Adipocyte (in vitro differentiated cells): ENCODE data around the gene ABHD17C.

Experiments
- DNase-seq: peaks from one replicate; pipeline ENCODE4 v3.0.0-alpha.2; 2015; ENCODE audit warnings: low read depth
- H3K27me3 ChIP-seq: replicated peaks from 2 replicates; pipeline ENCODE4 v1.7.0; 2013; ENCODE audit warnings: mild to moderate bottlenecking, low read length, moderate library complexity; ENCODE audit not compliant: control insufficient read depth, insufficient read depth
- H3K36me3 ChIP-seq: 2 replicates; pipeline ENCODE4 v1.7.0; 2013; ENCODE audit warnings: low read length, mild to moderate bottlenecking, moderate library complexity; ENCODE audit not compliant: control insufficient read depth, insufficient read depth, severe bottlenecking
- H3K4me1 ChIP-seq: 2 replicates; pipeline ENCODE4 v1.7.0; 2013; ENCODE audit warnings: mild to moderate bottlenecking, low read length, moderate library complexity; ENCODE audit not compliant: control insufficient read depth, insufficient read depth
- H3K4me3 ChIP-seq: 2 replicates; pipeline ENCODE4 v1.7.0; 2013; ENCODE audit warnings: mild to moderate bottlenecking, low read length, moderate library complexity
- H3K9ac ChIP-seq: 2 replicates; pipeline ENCODE4 v1.7.0; 2013; ENCODE audit warnings: mild to moderate bottlenecking, low read length, moderate library complexity
- H3K9me3 ChIP-seq: 2 replicates; pipeline ENCODE4 v1.7.0; 2013; ENCODE audit warnings: mild to moderate bottlenecking, low read length, moderate library complexity; ENCODE audit not compliant: control insufficient read depth

ABHD17C gene

GRCh38 chr15:80777826-80778620 lies 82.9 kb downstream of the ABHD17C start:
- DNase-seq = peak; percentile 23
- Histone ChIP-seq H3K4me1 (peaks cover 45% of the 10 kb centered on the region), H3K4me3 (peak overlapping the region; percentile 89), H3K27me3 (no peaks in the 10 kb centered on the region), H3K9me3 (no peaks in the 10 kb centered on the region), H3K36me3 (peaks cover 11% of the 10 kb centered on the region), H3K9ac (peak overlapping the region; percentile 85)

- no peak for DNase-seq
- no peaks in the 10 kb centered on the region for H3K9me3 ChIP-seq
- H3K27me3 ChIP-seq = no peaks in the 10 kb centered on the region
- H3K36me3 ChIP-seq = peaks cover 17% of the 10 kb centered on the region
- H3K4me3 ChIP-seq = peak overlapping the region; percentile 89
- peaks cover 40% of the 10 kb centered on the region for H3K4me1 ChIP-seq
- H3K9ac ChIP-seq = peak overlapping the region; percentile 85
These were observed 83.5 kb downstream of the ABHD17C start for GRCh38 chr15:80778621-80778963.

GRCh38 chr15:80778964-80779657 lies 84.0 kb downstream of the ABHD17C start, which contains the start of gene CEMIP:
Gene CEMIP, plus strand, starts transcription at chr15:80779370. Its CDS starts 94,510 bp downstream, at chr15:80873880.
- Histone ChIP-seq H3K4me3 (peak within 1 kb of the TSS; percentile 89), H3K9ac (peak within 1 kb of the TSS; percentile 85), H3K4me1 (peaks cover 40% of the 10 kb centered on the region), H3K27me3 (no peaks in the 10 kb centered on the region), H3K9me3 (no peaks in the 10 kb centered on the region), H3K36me3 (peaks cover 22% of the 10 kb centered on the region)
- peak; percentile 93 for DNase-seq

- no peaks in the 10 kb centered on the region for H3K27me3 ChIP-seq
These were observed 84.7 kb downstream of the ABHD17C start for GRCh38 chr15:80779658-80780415.

GRCh38 chr15:80780416-80781221 lies 85.5 kb downstream of the ABHD17C start:
- no peaks in the 10 kb centered on the region for H3K9me3 ChIP-seq
- H3K4me1 ChIP-seq = peaks cover 40% of the 10 kb centered on the region
- peaks cover 28% of the 10 kb centered on the region for H3K36me3 ChIP-seq
- H3K9ac ChIP-seq = peak overlapping the region; percentile 85
- peak; percentile 89 for DNase-seq
- H3K27me3 ChIP-seq = no peaks in the 10 kb centered on the region
- peak overlapping the region; percentile 89 for H3K4me3 ChIP-seq

More at GRCh38 chr15:80779658-80780415, 84.7 kb downstream of the ABHD17C start:
- peaks cover 27% of the 10 kb centered on the region for H3K36me3 ChIP-seq
- peak; percentile 66 for DNase-seq
- H3K4me3 ChIP-seq = peak overlapping the region; percentile 89
- H3K9me3 ChIP-seq = no peaks in the 10 kb centered on the region
- H3K9ac ChIP-seq = peak overlapping the region; percentile 85
- peaks cover 40% of the 10 kb centered on the region for H3K4me1 ChIP-seq

- Histone ChIP-seq H3K9me3 (no peaks in the 10 kb centered on the region), H3K4me1 (peaks cover 18% of the 10 kb centered on the region), H3K36me3 (peaks cover 39% of the 10 kb centered on the region), H3K4me3 (peak overlapping the region; percentile 89), H3K27me3 (no peaks in the 10 kb centered on the region), H3K9ac (no peak overlapping the region)
- DNase-seq = no peak
These were observed 88.2 kb downstream of the ABHD17C start for GRCh38 chr15:80783260-80783659.

GRCh38 chr15:80785335-80785734 lies 90.2 kb downstream of the ABHD17C start:
- peak; percentile 25 for DNase-seq
- H3K9ac ChIP-seq = no peak overlapping the region
- no peaks in the 10 kb centered on the region for H3K27me3 ChIP-seq
- no peaks in the 10 kb centered on the region for H3K9me3 ChIP-seq
- H3K4me1 ChIP-seq = peaks cover 21% of the 10 kb centered on the region
- H3K36me3 ChIP-seq = peaks cover 43% of the 10 kb centered on the region
- H3K4me3 ChIP-seq = no peak overlapping the region

DNA sequence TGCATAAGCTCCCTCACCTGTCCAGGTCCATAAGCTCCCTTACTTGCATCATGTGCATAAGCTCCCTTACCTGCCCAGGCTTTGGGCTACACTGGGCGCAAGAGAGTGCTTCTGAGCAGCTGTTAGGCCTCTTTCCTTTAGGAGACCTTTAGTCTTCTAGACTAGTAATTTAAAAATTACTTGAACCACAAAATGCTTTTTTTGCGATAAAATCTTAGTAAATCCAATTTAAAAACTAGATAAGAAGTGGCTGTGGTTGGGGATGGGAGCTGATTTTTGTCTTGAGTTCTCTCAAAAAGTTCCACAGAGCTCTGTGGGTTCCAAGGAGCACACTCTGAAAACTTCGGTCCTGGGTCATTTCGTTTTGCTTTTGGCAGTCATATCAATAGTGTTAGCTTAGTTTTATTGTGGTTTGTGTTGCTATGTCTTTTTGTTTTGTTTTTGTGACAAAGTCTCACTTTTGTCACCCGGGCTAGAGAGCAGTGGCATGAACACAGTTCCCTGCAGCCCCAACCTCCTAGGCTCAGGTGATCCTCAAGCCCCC lies 90.8 kb downstream of the ABHD17C start:
- Histone ChIP-seq H3K27me3 (no peaks in the 10 kb centered on the region), H3K4me1 (peaks cover 19% of the 10 kb centered on the region), H3K9me3 (no peaks in the 10 kb centered on the region), H3K36me3 (peaks cover 48% of the 10 kb centered on the region), H3K4me3 (no peak overlapping the region), H3K9ac (no peak overlapping the region)
- no peak for DNase-seq

DNA sequence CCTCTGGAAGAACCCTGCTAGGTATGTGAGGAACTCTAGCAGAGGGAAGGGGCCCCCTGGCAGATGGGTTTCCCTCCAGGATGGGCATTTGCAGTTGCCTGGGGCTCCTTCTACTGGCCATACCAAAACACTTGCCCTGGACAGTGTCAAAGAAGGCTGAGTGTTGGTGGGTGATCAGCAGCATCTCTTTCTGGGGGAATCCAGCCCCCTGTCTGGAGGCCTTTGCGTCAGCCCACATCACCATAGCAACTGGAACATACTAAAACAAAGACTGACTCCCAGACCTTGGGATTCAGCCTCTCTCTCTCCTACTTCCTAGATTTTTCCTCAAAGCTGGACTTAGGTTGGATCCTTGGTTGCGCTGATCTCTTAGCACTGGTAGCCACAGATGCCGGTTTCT lies 92.2 kb downstream of the ABHD17C start:
- peaks cover 18% of the 10 kb centered on the region for H3K4me1 ChIP-seq
- no peaks in the 10 kb centered on the region for H3K9me3 ChIP-seq
- no peak for DNase-seq
- H3K9ac ChIP-seq = no peak overlapping the region
- no peaks in the 10 kb centered on the region for H3K27me3 ChIP-seq
- no peak overlapping the region for H3K4me3 ChIP-seq
- H3K36me3 ChIP-seq = peaks cover 58% of the 10 kb centered on the region

DNA sequence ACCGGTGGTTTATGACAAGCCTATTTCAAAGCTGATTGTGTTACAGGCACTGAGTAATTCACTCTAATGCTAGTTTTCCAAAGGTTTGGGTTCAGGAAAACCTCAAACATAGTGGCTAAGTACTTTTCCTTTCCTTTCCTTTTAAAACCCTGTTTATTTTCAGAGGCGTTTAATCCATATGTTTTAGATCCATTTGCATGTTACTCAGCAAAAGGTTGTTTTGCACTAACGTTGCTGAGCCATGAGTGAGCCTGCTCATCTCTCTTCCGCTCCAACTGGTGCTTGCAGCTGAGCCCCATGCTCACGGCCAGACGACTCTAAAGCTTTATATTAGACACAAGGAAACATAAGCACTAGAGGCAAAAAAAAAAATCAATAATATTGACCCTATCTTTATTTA lies 93.4 kb downstream of the ABHD17C start:
- H3K4me1 ChIP-seq = peaks cover 16% of the 10 kb centered on the region
- DNase-seq = peak; percentile 69

More for the DNA sequence above, 93.4 kb downstream of the ABHD17C start:
- H3K4me3 ChIP-seq = peak overlapping the region; percentile 37
- H3K36me3 ChIP-seq = peaks cover 58% of the 10 kb centered on the region
- peak overlapping the region; percentile 43 for H3K9ac ChIP-seq
- H3K9me3 ChIP-seq = no peaks in the 10 kb centered on the region
- H3K27me3 ChIP-seq = no peaks in the 10 kb centered on the region
